HG02571 (cell line): ENCODE results near the gene DOC2A.
"Not testable (repeated sequence)": the region's sequence is repeated elsewhere in the genome, so short reads cannot be mapped to it uniquely, and the experiment has no call there.

Experiments used
- ATAC-seq: cut with Tn5 transposase; IDR thresholded peaks from one replicate; pipeline ENCODE4 v1.9.1; 2021; ENCODE audit warnings: mild to moderate bottlenecking, moderate library complexity; ENCODE audit not compliant: unreplicated experiment

Gene DOC2A

DNA sequence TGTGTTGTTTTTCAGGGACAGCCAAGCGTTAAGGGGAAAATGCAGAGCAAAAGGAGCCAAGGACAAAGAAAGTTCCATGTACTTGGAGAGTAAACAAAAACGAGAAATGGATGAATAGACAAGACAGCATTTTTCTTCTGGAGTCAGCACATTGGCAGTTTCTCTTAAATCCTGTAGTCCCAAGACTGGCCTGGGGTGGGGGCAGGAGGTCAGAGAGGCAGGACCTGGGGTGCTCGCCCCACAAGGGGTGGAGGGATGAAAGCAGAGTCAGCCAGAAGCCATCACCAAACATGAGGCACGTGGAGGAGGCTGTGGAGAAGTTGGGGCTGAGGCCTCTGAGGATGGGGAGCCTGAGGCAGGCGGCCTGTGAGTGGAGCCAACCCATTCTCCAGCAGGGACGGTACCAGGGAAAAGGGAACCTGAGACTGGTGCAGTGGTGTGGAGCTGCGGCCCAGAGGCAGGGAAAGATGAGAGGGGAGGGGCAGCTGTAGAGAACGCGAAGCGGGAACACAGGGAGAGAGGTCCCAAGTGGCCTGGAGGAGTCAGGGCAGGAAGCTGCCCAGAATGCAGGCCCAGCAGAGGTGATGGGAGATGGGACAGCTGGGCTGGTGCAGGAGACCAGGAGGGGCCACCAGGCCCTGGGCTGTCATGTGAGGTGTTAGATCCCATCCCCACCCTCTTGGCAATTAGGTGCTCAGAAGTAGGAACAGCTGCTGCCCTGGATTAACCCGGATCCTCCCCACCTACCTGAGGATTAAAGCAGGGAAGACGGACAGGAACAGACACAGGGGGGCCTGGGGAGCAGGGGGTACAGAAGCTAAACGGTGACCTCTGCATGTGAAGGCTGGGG lies 17.0 kb upstream of the DOC2A start:
- no peak for ATAC-seq

DNA sequence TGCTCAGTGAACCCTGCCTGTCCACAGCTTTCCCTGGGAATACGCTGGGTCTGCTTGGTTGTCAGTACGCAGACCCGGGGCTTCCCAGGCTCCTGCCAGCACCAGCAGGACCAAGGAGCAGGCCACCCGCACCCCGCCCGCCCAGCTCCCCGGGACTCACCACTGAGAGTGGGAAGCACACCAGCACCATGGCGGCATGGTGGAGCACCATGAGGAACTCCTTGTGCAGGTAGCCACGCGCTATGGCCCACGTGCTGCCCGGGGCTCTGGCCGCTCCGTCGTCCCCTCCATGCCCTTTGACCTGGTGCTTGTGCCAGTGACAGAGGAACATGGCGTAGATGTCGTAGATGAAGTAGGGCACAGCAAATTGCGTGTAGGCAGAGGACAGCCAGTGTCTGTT lies 15.6 kb upstream of the DOC2A start:
- no peak for ATAC-seq

DNA sequence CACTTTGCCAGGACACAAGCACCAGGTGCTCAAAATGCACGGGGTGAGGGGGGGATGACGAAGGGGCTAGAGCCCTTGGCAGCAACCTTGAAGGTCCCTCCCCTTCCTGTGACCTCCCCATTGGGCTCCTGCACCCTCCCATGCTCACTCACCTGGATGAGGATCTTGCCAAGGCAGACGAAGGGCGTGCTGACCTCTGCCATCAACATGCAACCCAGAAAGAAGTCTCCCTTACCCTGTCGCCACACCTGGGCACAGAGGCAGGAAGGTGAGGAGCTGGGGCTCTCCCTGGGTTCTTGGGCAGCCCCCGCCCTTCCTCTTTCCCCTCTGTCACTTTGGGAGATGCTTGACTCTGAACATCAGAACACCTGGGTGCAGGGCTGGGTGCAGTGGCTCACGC lies 14.7 kb upstream of the DOC2A start:
- no peak for ATAC-seq

DNA sequence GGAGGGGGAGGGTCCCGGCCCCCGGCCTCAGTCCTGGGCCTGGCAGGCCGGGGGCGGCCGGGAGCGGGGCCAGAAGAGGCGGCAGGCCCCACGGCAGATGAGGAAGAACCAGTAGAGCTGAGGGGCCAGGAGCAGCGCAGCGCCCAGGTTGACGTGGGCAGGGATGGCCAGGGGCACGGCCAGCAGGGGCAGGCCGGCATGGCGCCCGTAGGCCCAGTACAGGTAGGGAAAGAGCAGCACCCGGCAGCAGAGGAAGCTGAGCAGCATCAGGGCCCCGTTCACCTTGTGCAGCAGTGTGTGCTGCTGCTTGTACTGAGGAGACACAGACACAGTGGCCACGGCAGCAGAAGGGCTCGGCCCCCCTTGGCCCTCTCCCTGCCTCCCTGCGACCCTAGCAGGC lies 14.3 kb upstream of the DOC2A start:
- no peak for ATAC-seq

DNA sequence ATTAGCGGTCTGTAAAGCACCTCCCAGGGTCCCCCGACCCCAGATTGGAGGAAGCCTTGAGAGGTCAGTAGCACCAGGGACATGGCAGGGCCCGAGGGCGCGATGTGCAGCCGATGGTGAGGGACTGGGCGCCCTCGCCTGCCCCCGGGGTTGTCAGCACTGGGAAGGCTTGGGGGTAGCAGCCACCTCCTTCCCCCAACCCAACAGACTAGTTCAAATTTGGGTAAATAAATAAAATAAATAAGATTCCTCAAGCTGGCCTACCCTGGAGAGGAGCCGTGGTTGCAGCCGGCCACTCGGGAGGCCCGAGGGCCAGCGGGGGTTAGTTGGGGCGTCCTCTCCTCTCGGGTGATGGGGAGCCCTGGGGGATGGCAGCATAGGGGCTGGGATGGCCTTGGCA lies 13.6 kb upstream of the DOC2A start:
- ATAC-seq = no peak

DNA sequence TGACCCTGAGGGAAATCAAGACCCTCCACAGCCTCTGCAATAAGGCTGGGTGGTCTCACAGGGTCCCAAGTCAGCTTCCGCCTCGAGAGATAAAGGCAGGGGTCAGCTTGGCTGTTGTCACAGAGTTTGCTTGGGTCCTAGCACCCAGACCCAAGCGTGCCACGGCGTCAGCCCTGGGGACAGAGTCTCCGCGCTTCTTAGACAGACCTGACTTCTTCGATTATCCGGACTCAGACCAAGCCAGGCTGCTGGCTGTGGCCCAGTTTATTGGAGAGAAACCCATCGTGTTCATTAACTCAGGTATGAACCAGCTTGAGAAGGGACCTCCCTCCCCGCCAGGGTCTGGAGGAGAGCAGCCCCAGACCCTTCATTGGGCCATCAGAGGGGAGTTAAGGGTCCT lies 12.8 kb upstream of the DOC2A start:
- ATAC-seq = no peak

DNA sequence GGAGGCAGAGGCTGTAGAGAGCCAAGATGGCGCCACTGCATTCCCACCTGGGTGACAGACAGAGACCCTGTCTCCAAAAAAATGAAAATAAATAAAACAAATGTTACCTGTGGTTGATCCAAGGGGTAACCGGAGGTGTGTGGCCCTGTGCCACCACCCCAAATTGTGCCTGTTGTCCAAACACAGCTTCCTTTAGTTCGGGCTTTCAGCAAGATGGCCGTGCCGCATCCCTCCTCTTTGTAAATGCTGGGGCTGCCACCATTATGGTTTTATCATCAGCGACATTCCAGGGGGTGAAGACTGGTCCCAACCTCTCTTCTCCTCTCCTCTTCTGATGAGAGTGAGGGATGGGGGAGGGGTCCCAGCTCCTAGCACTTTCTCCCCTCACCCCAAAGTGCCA lies 12.1 kb upstream of the DOC2A start, which contains the start of gene C16orf92:
TSS of gene C16orf92 (plus strand) at position 312 of the 400 bp plus-strand sequence. CDS start 143 bp downstream, outside the sequence.
- ATAC-seq = no peak

DNA sequence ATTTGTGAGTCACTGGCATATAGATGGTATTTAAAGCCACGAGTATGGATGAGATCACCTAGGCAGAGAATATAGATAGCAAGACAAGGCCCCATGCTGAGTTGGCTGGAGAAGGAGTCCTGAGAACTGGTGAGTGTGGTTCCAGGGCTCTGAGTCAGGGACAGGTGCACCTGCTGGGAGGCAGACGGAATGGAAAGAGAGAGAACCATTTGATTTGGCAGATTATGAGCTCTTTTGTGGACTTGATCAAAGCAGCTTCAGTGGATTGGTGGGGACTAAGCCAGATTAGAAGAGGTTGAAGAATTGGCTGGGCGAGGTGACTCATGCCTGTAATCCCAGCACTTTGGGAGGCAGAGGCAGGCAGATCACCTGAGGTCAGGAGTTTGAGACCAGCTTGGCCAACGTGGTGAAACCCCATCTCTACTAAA lies 7.9 kb upstream of the DOC2A start:
- no peak for ATAC-seq

DNA sequence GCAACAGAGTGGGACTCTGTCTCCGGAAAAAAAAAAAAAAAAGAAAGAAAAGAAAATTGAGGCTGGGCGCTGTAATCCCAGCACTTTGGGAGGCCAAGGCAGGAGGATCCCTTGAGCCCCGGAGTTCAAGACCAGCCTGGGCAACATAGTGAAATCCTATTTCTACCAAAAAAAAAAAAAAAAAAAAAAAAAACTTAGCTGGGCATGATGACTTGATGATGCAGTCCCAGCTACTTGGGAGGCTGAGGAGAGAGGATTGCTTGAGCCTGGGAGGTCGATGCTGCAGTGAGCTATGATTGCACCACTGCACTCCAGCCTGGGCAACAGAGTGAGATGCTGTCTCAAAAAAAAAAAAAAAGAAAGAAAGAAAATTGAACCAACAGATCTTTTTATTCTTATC lies 7.1 kb upstream of the DOC2A start:
- ATAC-seq = not testable (repeated sequence)

DNA sequence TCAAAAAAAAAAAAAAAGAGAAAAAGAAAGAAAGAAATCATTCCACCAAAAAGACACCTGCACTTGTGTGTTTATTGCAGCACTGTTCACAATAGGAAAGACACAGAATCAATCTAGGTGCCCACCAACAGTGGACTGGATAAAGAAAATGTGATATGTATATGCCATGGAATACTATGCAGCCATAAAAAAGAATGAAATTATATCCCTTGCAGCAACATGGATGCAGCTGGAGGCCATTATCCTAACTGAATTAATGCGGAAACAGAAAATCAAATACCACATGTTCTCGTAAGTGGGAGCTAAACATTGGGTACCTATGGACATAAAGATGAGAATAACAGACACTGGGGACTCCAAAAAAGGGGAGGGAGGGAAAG lies 6.4 kb upstream of the DOC2A start:
- ATAC-seq = no peak

DNA sequence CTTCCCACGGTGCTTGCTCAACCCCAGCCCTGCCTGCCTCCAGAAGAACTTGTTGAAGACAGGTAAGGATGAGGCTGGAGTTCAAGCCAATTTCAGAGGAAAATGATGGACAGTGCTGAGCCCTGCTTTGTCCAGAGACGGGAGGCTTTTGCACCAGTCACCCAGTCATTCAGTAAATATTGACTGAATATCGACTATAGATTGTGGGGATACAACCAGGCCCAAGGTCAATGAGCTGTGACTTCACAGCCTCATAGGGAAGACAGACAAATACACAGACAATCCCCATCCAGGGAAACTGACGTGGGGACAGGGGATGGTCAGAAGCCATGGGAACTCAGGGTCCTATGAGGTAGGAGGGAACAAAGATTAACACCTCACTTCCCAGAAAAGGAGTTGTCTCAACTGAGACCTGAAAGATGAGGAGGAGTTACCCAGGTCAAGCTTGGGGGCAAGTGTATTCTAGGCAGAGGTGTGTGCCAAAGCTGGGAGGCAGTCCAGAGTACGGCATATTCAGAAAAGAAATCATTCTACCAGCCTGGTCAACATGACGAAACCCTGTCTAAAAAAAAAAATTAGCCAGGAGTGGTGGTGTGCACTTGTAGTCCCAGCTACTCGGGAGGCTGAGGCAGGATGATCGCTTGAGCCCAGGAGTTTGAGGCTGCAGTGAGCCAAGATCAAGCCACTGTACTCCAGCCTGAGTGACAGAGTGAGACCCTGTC lies 5.9 kb upstream of the DOC2A start:
- no peak for ATAC-seq

DNA sequence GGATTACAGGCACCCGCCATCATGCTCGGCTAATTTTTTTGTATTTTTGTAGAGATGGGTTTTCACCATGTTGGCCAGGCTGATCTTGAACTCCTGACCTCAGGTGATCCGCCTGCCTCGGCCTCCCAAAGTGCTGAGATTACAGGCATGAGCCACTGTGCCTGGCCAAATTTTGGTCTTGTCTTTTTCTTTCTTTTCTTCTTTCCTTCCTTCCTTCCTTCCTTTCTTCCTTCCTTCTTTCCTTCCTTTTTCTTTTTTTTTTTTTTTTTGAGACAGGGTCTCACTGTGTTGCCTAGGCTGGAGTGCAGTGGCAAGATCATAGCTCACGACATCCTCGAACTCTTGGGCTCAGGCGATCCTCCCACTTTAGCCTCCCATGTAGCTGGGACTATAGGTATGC lies 4.6 kb upstream of the DOC2A start:
- not testable (repeated sequence) for ATAC-seq

DNA sequence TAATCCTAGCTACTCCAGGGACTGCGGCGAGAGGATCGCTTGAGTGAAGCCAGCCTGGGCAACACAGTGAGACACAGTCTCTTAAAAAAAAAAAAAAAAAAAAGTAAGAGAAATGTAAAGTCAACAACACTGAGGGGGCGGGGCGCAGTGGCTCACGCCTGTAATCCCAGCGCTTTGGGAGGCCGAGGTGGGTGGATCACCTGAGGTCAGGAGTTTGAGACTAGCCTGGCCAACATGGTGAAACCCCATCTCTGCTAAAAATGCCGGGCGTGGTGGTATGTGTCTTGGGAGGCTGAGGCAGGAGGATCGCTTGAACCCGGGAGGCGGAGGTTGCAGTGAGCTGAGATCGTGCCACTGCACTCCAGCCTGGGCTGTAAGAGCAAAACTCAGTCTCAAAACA lies 1.8 kb upstream of the DOC2A start:
- not testable (repeated sequence) for ATAC-seq

DNA sequence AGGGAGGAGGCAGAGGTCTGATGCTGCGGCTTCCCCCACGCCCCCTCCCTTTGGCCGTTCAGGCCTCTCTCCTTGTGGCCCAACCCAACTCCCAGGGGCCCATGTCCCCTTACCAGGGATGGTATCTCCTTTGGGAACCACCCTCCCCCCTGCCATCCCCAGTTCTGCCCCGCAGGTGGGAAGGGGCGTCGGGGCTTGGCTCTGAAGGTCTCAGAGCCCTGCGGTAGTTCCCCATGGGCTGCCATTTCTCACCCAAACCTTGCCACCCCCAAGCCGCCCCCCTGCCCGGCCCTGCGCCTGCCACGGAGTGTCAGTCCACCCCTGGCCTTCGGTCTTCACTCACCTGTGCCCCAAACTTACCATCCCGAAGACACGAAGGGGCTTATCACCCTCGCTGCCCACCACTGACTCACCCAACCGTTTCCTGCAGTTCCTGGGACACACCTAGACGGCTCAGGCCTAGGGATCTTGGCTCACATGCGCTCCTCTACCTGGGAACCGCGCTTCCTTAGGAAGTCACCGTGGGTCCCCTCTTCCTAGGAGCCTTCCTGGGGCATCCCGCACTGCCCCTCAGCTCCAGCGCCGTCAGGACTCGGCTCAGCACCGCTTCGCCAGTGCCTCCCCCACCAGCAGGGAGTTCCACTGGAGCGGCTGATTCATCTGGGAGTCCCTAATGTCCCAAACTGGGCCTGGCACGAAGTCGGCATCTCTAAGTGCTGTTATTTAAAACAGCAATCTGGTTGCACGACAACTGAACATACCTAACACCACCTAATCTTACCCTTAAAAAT lies 1.1 kb upstream of the DOC2A start:
- ATAC-seq = no peak

DNA sequence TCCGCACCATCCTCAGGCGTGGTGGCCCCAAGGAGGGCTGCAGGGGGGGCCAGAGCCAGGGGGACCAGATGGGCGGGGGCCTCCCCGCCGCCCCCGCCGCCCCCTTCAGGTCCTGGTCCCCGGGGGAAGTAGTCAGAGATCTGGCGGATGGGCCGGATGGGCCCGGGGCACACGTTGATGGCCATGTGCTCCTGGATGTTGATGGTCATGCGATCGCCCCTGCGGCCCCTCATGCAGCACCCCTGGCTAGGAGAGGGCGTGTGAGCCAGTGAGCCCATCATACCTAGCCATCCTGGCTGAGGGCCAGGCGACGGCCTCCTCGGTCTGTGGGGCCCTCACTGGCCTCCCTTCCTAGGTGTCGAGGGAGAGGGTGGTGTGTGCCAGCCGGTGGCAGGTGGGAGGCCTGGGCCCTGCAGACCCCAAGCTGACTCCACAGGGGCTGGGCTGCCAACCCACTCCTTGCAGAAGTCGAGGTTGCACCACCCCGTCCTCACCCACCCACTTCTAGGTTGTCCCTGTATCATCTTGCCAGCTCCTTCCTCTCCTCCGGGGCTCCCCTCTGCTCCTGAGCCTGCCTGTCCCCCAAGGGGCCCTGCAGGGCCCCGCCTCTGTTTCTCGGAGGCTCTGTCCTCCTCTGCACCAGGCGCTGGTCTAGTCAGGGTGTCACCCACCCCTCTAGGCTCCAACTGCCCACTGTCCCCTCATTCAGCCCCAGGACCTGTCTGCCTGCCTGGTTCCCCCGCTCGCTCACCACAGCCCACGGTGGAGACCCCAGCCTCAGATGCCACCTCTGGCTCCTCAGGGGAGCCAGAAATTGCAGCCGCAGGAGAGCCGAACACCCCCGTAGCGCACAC lies 610 bp downstream of the DOC2A start:
- ATAC-seq = no peak

DNA sequence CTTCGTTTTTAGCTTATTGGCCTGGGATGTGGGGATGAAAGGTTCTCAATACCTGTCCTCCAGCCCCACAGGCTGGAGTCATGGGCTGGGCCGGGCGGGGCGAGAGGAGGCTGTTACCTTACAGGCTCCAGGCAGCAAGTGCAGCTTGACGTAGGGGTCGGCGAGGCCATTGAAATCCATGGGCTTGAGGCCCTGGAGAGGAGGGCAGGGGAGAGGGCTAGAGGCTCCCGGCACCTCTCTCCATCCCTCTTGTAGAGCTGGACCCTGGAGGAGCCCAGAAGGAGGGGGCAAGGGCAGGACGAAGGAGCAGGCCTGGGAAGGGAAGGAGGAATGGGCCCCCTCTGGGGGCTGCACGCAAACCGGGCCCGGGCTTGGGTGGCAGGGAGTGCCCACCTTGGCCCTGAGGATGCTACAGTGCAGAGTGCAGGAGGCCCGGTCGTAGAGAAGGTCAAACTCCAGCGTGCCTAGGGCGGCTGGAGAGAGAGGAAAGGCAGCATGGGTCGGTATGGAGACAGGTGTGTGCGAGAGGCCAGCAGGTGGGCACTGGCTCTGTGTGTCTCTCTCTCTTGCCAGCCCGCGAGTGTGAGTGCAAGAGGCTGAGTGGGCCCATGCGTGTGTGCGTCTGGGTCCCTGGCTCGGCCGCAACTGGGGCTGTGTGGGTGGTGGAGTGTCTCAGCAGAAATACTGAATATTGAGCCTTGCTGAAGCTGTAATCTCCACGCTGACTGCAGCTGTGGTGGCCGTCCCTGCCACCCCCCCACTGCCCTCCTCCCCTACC lies 1.6 kb downstream of the DOC2A start:
- no peak for ATAC-seq

DNA sequence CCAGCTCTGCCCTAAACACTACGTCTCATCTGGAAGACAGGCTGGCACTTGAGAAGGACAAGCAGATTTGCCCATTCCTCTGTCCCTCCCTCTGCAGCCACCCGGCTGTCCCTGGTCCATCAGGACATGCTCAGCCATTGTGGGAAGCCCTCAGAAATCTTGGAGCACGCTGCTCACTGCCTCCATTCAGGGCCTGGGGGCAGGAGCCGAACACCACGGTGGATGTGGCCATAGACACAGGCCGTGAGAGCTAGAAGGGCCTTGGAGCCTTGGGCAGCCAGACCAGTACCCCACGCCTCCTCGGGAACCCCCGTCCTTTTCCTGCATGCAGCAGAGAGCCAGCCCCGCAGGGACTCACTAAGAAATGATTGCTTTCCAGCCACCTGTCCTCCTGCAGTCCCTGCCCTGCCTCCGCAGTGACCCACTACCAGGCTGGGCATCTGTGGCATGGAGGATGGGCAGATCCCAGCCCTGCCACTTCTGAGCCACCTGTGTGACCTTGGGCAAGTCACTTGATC lies 3.4 kb downstream of the DOC2A start:
- ATAC-seq = no peak

DNA sequence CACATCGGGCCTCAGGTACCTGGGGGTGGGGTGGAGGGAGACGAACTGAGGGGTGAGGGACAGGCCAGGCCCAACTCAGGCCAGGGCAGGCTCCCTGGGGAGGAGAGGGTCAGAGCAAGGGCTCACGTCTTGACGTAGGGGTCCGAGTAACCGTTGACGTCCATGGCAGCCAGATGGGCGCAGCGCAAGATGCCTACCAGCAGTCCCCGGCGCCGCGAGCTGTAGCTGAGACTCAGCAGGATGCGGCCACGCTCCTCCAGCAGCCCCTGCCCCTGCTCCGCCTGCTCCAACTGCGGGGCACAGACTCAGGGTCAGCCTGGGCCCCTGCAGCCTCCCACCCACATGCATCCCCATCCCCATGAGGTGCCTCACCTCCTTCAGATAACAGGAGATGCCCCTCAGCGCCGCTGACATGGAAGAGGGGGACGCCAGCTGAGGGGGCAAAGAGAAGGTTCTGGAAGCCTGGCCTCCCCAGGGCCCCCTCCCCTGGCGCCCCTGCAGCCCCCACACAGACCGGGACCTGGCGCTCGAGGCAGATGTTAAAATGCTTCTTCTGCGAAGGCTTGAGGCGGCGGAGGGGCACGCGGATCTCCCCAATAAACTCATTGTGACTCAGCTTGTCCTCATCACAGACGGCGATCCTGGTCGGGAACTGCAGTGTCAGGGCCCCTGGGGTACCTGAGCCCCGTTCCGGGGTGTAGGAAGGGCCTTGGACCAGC lies 4.0 kb downstream of the DOC2A start:
- ATAC-seq = no peak

DNA sequence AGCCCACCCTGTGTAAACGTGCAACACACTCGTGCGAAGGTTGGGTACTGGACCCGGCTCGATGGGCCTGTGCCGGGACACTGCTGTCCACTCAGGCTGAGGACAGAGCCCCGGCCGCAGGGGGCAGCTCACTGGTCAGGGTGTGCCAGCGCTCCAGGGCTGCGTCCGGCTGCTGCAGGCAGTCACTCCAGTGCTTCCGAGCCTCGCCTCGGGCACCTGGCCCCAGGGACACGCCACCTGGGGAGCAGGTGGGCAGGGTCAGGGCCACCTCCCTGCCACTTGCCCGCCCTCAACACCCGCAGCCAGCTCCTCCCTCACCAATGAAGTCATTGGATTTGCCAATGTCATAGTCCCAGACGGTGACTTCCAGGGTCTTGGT lies 4.7 kb downstream of the DOC2A start:
- no peak for ATAC-seq
